ENCODE results near the gene HPN. TPM values are rescaled to one million over a fixed set of nuclear protein-coding genes. Genes with fewer than 3 reads are reported as not detected.
"Not testable (repeated sequence)": the region's sequence is repeated elsewhere in the genome, so short reads cannot be mapped to it uniquely, and the experiment has no call there.

Gene HPN
- total RNA-seq, 2 donors from 2014 or later = 0.48 TPM; not detected in 1

DNA sequence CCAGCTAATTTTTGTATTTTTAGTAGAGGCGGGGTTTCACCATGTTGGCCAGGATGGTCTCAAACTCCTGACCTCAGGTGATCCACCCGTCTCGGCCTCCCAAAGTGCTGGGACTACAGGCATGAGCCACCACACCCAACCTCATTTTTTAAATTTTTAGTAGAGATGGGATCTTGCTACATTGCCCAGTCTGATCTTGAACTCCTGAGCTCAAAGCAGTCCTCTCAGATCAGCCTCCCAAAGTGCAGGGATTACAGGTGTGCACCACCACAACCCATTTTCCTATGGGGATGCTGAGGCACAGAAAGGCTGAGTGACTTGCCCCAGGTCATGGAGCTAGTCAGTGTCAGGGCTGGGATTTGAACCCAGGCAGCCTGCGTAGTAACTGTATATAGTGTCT is 9.7 kb downstream of the HPN start:
- H3K9me3 Mint-ChIP-seq; ATAC-seq (replicated peaks); H3K4me1 Mint-ChIP-seq; H3K27me3 Mint-ChIP-seq; H3K36me3 Mint-ChIP-seq (ENCODE audit: low read depth); H3K27ac Mint-ChIP-seq; H3K4me3 Mint-ChIP-seq: not testable (repeated sequence)

DNA sequence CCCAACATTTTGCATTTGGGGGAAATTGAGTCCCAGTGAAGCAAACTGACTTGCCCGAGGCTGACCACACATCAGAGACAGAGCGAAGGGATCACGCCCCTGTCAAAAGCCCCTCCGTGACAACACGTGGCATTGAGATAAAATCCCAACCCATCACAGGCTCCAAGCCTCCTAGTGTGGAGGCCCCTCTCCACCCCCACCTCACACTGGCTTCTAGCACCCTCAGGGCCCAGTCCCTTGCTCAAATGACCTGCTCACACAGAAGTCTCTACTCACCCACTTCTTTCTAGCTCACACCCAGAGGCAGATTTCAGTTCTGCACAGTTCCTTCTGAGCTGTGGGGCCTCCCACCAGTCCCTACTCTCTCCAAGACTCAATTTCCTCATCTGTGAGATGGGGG is 10.3 kb downstream of the HPN start:
- no peak overlapping the region for H3K27ac Mint-ChIP-seq
- H3K9me3 Mint-ChIP-seq = no peaks in the 10 kb centered on the region
- H3K4me3 Mint-ChIP-seq = no peak overlapping the region
- no peaks in the 10 kb centered on the region for H3K4me1 Mint-ChIP-seq
- H3K36me3 Mint-ChIP-seq (ENCODE audit: low read depth) = no peaks in the 10 kb centered on the region
- ATAC-seq (replicated peaks) = no peak
- peaks cover 4% of the 10 kb centered on the region for H3K27me3 Mint-ChIP-seq

DNA sequence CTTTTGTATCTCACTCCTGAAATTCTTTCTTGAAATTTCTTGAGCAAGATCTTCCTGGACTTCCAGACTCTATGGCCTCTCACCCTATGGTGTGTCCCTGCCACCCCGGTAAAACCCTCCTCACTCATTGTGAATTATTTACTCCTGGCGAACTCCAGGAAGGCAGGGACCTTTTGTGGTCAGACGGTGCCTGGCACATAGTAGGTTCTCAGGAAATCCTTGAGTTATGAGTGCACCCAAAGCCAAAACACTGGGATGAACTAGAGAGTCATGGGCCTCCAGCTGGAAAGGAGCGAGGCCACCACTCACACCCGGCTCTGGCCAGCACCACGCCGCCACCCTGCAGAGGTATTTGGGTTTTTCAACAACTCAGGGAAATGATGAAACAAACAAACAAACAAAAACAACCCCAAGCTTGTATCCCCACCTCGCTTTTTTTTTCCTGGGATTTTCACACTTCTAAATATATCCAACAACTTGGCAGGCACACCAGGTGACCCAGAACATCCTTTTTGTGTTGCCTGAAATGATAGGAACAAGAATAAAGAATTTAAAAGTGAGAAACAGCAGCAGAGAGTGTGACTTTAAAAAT is 11.2 kb downstream of the HPN start:
- Mint-ChIP-seq H3K27ac (no peak overlapping the region), H3K4me1 (no peaks in the 10 kb centered on the region), H3K27me3 (peaks cover 4% of the 10 kb centered on the region), H3K9me3 (no peaks in the 10 kb centered on the region), H3K4me3 (no peak overlapping the region), H3K36me3 (ENCODE audit: low read depth) (no peaks in the 10 kb centered on the region)
- ATAC-seq (replicated peaks) = no peak

DNA sequence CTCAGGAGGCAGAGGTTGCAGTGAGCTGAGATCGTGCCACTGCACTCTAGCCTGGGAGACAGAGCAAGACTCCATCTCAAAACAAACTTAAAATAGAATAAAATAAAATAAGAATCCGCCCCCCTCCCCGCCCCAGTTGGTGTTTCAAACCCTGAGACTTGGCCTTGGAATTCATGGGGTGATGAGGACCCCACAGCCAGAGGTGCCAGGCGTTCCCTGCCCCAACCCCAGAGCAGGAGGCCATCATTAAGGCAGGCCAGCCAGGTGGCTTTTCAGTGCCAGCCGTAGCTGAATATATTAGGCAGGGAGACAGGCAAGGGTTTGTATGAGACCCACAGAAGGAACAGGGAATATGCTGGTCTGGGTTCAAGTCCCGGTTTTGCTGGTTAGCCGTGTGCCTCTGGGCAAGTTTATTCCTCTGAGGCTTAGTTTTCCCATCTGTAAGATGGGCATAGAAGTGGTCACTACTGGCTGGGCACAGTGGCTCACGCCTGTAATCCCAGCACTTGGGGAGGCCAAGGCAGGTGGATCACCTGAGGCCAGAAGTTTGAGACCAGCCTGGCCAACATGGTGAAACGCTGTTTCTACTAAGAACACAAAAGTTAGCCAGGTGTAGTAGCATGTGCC is 12.3 kb downstream of the HPN start:
- H3K27ac Mint-ChIP-seq = no peak overlapping the region
- ATAC-seq (replicated peaks) = no peak
- no peaks in the 10 kb centered on the region for H3K36me3 Mint-ChIP-seq (ENCODE audit: low read depth)
- no peak overlapping the region for H3K4me3 Mint-ChIP-seq
- peaks cover 4% of the 10 kb centered on the region for H3K27me3 Mint-ChIP-seq
- H3K4me1 Mint-ChIP-seq = no peaks in the 10 kb centered on the region
- H3K9me3 Mint-ChIP-seq = no peaks in the 10 kb centered on the region

DNA sequence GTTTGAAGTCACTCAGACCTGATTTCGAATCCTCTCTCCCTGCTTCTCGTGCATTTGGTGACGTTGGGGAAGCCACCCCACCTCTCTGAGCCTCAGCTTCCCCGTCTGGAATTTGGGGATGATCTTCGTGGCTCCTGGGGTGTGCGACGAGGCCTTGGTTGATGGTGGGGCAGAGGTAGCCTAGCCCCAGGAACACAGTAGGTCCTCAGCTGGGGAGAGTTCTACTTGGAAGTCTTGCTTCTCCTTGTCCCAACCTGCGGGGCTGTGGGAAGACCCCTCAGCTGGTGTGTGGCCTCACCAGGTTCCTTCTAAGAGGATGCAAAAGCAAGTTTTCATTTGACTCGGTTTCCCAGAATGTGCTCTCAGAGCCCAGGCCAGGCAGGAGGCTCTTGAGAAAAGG is 13.1 kb downstream of the HPN start:
- no peaks in the 10 kb centered on the region for H3K36me3 Mint-ChIP-seq (ENCODE audit: low read depth)

DNA sequence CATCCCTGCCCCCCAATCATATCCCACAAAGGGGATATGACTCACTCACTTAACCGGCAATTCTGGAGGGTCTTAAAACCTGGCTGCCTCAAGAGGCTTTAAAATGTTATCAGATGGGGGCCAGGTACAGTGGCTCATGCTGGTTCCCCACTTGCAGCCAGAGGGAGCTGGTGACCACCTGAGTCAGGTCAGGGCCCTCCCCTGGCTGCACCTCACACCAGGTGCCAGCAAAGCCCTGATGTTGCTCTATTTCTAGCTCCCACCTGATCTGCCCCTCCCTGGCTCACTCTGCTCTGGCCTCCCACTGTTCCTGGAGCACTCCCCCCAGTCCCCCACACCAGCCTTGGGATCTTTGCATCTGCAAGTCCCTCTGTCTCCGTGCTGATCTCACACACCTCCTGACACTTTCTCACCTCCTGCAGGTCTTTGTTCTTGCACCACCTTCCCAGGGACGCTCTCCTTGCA is 14.2 kb downstream of the HPN start:
- Mint-ChIP-seq H3K27me3 (peaks cover 4% of the 10 kb centered on the region), H3K27ac (no peak overlapping the region), H3K9me3 (no peaks in the 10 kb centered on the region), H3K4me3 (no peak overlapping the region), H3K36me3 (ENCODE audit: low read depth) (no peaks in the 10 kb centered on the region), H3K4me1 (no peaks in the 10 kb centered on the region)
- ATAC-seq (replicated peaks) = no peak

More for the DNA sequence above, 13.1 kb downstream of the HPN start:
- Mint-ChIP-seq H3K27me3 (peaks cover 4% of the 10 kb centered on the region), H3K27ac (no peak overlapping the region), H3K9me3 (no peaks in the 10 kb centered on the region), H3K4me3 (no peak overlapping the region), H3K4me1 (no peaks in the 10 kb centered on the region)
- ATAC-seq (replicated peaks) = no peak

DNA sequence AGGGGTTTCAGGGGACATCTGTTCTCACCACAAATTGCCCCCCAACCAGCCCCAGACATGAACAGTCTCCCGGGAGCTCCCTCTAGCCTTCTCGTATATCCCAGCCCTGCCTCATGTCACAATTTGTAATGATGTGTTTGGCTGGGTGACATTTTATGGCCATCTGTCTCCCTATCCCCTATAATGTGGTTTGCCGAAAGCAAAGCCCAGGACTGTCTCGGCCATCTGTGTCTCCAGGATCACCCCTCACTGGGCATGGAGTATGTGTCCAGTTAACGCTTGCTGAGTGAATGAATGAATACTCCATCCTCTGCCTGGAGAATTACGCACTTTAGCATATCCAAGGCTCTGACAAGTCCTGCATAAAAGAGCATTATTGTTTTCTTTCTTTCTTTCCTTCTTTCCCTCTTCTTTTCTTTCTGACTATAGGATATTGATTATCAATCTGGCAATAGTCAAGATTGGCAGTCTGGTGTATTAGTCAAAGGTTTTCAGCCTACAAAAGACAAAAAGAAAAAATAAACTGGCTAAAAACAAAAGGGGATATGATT is 15.1 kb downstream of the HPN start:
- Mint-ChIP-seq H3K27me3 (peaks cover 4% of the 10 kb centered on the region), H3K36me3 (ENCODE audit: low read depth) (no peaks in the 10 kb centered on the region), H3K9me3 (no peaks in the 10 kb centered on the region), H3K4me3 (no peak overlapping the region), H3K27ac (no peak overlapping the region), H3K4me1 (no peaks in the 10 kb centered on the region)
- no peak for ATAC-seq (replicated peaks)

DNA sequence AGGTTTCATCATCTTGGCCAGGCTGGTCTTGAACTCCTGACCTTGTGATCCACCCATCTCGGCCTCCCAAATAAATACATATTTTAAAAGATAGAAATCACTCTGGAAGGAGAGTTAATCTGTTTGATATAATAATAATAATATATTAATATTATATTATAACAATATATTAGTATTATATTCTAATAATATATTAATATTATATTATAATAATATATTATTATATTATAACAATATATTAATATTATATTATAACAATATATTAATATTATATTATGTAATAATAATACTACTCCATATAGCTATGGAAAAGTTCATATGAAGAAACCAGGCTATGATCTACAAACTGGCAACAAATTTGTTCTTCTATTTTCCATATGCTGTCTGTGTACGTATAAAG is 16.8 kb downstream of the HPN start:
- no peaks in the 10 kb centered on the region for H3K4me1 Mint-ChIP-seq
- peaks cover 4% of the 10 kb centered on the region for H3K27me3 Mint-ChIP-seq
- no peak overlapping the region for H3K4me3 Mint-ChIP-seq
- no peaks in the 10 kb centered on the region for H3K36me3 Mint-ChIP-seq (ENCODE audit: low read depth)
- no peak overlapping the region for H3K27ac Mint-ChIP-seq
- ATAC-seq (replicated peaks) = no peak
- no peaks in the 10 kb centered on the region for H3K9me3 Mint-ChIP-seq

DNA sequence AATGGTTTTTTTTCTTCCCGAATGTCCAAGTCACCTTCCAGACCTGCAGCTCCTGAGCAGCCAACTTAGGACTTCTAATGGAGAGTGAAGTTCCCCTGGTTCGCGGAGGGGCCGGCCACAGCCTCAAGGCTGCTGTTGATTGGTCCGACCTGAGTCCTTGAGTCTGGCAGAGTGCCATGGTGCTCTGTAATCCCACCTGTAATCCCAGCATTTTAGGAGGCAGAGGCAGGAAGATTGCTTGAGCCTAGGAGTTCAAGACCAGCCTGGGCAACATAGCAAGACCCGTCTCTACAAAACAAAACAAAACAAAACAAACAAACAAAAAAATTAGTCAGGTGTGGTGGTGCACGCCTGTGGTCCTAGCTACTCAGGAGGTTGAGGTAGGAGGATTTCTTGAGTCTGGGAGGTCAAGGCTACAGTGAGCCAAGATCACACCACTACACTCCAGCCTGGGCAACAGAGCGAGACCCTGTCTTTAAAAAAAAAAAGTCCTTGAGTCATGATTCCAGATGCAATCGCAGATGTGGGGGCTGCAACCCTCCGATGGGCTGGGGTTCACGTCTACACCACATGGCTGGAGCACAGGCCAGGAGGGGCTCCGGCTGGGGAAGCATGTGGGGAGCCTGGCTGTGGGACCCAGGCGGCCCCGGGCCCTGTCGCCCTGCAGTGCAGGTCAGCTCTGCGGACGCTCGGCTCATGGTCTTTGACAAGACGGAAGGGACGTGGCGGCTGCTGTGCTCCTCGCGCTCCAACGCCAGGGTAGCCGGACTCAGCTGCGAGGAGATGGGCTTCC is 17.7 kb downstream of the HPN start:
- Mint-ChIP-seq H3K4me1 (no peaks in the 10 kb centered on the region), H3K27me3 (peaks cover 4% of the 10 kb centered on the region), H3K27ac (no peak overlapping the region), H3K9me3 (no peaks in the 10 kb centered on the region), H3K36me3 (ENCODE audit: low read depth) (no peaks in the 10 kb centered on the region), H3K4me3 (no peak overlapping the region)
- ATAC-seq (replicated peaks) = no peak

DNA sequence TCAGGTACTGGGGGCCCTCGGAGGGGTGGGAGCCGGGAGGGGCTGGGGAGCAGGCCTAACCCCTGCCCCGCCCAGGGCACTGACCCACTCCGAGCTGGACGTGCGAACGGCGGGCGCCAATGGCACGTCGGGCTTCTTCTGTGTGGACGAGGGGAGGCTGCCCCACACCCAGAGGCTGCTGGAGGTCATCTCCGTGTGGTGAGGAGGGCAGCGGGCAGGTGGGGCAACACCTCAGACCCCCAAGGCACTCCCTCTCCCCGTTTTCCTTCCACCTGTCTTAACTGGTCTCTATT is 18.2 kb downstream of the HPN start:
- H3K36me3 Mint-ChIP-seq (ENCODE audit: low read depth) = no peaks in the 10 kb centered on the region
- H3K27ac Mint-ChIP-seq = no peak overlapping the region
- H3K9me3 Mint-ChIP-seq = no peaks in the 10 kb centered on the region
- H3K4me3 Mint-ChIP-seq = no peak overlapping the region
- H3K27me3 Mint-ChIP-seq = peaks cover 4% of the 10 kb centered on the region
- no peak for ATAC-seq (replicated peaks)
- no peaks in the 10 kb centered on the region for H3K4me1 Mint-ChIP-seq

DNA sequence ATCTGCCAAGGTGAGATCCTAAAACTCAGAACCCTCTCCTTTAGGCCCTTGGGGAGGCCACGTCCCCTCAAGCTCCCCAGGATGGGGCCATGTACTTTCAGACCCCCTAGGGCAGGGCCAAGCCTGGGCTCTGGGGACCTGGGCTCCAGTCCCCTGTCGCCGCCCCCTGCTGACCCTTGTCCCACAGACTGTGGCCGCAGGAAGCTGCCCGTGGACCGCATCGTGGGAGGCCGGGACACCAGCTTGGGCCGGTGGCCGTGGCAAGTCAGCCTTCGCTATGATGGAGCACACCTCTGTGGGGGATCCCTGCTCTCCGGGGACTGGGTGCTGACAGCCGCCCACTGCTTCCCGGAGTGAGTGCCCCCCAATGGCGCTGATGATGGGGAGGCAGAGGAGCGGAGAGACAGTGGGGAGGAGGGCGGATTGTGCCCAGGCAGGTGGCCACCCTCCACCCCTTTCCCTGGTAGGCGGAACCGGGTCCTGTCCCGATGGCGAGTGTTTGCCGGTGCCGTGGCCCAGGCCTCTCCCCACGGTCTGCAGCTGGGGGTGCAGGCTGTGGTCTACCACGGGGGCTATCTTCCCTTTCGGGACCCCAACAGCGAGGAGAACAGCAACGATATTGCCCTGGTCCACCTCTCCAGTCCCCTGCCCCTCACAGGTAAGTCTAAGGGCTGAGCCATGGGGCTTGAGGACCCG is 18.8 kb downstream of the HPN start:
- no peak overlapping the region for H3K27ac Mint-ChIP-seq
- no peak for ATAC-seq (replicated peaks)
- H3K36me3 Mint-ChIP-seq (ENCODE audit: low read depth) = no peaks in the 10 kb centered on the region
- H3K9me3 Mint-ChIP-seq = no peaks in the 10 kb centered on the region
- no peaks in the 10 kb centered on the region for H3K4me1 Mint-ChIP-seq
- H3K4me3 Mint-ChIP-seq = no peak overlapping the region
- peaks cover 4% of the 10 kb centered on the region for H3K27me3 Mint-ChIP-seq

DNA sequence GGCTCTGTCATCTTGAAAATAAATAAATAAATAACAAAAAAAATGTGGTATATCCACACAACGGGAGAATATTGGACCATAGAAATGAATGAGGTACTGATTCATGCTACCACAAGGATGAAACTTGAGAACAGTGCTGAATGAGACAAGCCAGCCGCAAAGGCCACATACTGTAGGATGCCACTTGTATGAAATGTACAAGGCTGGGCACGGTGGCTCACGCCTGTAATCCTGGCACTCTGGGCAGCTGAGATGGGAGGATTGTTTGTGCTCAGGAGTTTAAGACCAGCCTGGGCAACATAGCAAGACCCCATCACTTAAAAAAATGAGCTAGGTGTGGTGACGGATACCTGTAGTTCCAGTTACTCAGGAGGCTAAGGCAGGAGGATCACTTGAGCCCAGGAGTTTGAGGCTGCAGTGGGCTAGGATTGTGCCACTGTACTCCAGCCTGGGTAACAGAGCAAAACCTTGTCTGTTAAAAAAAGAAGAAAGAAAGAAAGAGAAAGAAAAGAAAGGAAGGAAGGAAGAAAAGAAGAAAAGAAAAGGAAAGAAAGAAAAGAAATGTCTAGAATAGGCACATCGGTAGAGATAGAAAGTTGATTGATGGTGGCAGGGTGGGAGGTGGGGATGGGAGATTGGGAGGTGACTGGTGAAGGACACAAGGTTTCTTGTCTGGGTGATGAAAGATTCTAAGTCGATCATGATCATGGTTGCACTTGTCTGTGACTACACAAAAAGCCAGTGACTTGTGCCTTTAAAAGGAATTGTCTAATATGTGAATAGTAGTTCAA is 20.3 kb downstream of the HPN start:
- Mint-ChIP-seq H3K27ac (peak overlapping the region; percentile 26), H3K4me1 (no peaks in the 10 kb centered on the region), H3K9me3 (no peaks in the 10 kb centered on the region), H3K4me3 (no peak overlapping the region), H3K27me3 (no peaks in the 10 kb centered on the region), H3K36me3 (ENCODE audit: low read depth) (no peaks in the 10 kb centered on the region)
- no peak for ATAC-seq (replicated peaks)

DNA sequence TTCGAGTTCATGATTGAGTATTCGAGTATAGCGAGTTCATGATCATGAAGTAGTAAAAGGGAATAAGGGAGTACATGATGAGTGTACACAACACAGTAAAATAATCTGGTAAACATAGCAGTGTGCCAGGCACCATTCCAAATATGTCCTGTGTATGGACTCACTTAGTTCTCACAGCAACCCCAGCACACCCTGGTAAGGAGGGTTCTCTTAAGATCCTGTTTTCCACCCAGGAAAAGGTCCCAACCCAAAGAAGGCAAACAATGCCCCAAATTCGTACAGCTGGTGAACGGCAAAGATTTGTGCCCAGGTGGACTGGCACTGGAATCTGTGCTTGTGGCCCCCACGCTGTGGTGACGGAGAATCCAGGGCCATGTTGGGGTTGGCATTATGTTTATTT is 21.4 kb downstream of the HPN start:
- H3K27me3 Mint-ChIP-seq = no peaks in the 10 kb centered on the region
- H3K36me3 Mint-ChIP-seq (ENCODE audit: low read depth) = no peaks in the 10 kb centered on the region
- ATAC-seq (replicated peaks) = no peak
- H3K4me3 Mint-ChIP-seq = no peak overlapping the region
- H3K4me1 Mint-ChIP-seq = no peaks in the 10 kb centered on the region
- H3K9me3 Mint-ChIP-seq = no peaks in the 10 kb centered on the region
- H3K27ac Mint-ChIP-seq = no peak overlapping the region
